A549 (cell line): ENCODE measurements around the gene PTPN4. TPM values are rescaled to one million over a fixed set of nuclear protein-coding genes. Genes with fewer than 3 reads are reported as not detected.

Source experiments
- ATAC-seq, 2 experiments: fragments of 200-7000 bp in 1 of 2; fragments of >200 bp in 1 of 2; cut with Nextera tagmentation in 1 of 2; cut with Tn5 transposase in 1 of 2; 3 replicates each; pipeline versions ENCODE4 v1.8.0 to v1.9.1; 2018 to 2020; ENCODE audit warnings: mild to moderate bottlenecking in 1 of 2, moderate library complexity in 1 of 2
- CTCF ChIA-PET: fragments of 300-600 bp; sonication (Branson Sonifier 250); formaldehyde crosslinking; extraction: SDS; loops from one replicate; lab custom pipeline; 2021; ENCODE audit warnings: antibody characterized with exemption, inconsistent platforms; lab: Yijun Ruan, JAX
- POLR2A ChIA-PET: fragments of 350-600 bp; formaldehyde crosslinking; extraction: SDS; loops from one replicate; lab custom pipeline; 2021; ENCODE audit warnings: antibody characterized with exemption, inconsistent platforms; lab: Yijun Ruan, JAX
- DNase-seq, 2 experiments: peaks; one replicate each; pipeline versions ENCODE4 v3.0.0 to v3.0.0-alpha.2; 2011 to 2016; ENCODE audit warnings: low read depth in 1 of 2, low spot score in 1 of 2
- FAIRE-seq: peaks from 2 replicates; lab custom pipeline; 2011; peaks lifted over from hg19 to GRCh38; lab: Jason Lieb, UNC
- H3K27ac ChIP-seq, 2 experiments: fragments of >200 bp; sonication (Bioruptor Twin); formaldehyde crosslinking; 3 replicates each; pipeline ENCODE4 v1.5.1; 2016 to 2017
- H3K4me1 ChIP-seq: fragments of >200 bp; sonication (Bioruptor Twin); formaldehyde crosslinking; 3 replicates; pipeline ENCODE4 v1.6.1; 2016
- H3K4me2 ChIP-seq: fragments of >200 bp; sonication (Bioruptor Twin); formaldehyde crosslinking; 3 replicates; pipeline ENCODE4 v1.6.1; 2016
- H3K4me3 ChIP-seq: fragments of >200 bp; sonication (Bioruptor Twin); formaldehyde crosslinking; 3 replicates; pipeline ENCODE4 v1.5.1; 2016
- H3K9me3 ChIP-seq: fragments of >200 bp; sonication (Bioruptor Twin); formaldehyde crosslinking; 3 replicates; pipeline ENCODE4 v1.6.1; 2016
- CBX8 ChIP-seq: fragments of 200-600 bp; sonication (generic); IDR thresholded peaks from 2 replicates; pipeline ENCODE4 v1.6.1; 2016
- EHF ChIP-seq: fragments of 250-450 bp; sonication (Bioruptor Pico); IDR thresholded peaks from 2 replicates; pipeline ENCODE4 v1.5.0; 2020; ENCODE audit warnings: mild to moderate bottlenecking
- FOSL2 ChIP-seq, 2 experiments: fragments of 450-650 bp in 1 of 2; fragments of >200 bp in 1 of 2; sonication (Bioruptor Twin) in 1 of 2; formaldehyde crosslinking; IDR thresholded peaks; 2 replicates each; pipeline versions ENCODE4 v1.5.0 to v1.6.1; 2016 to 2020; ENCODE audit warnings: mild to moderate bottlenecking in 1 of 2, moderate library complexity in 1 of 2
- HEYL ChIP-seq: fragments of 250-450 bp; sonication (Bioruptor Pico); IDR thresholded peaks from 2 replicates; pipeline ENCODE4 v1.8.0; 2021; ENCODE audit warnings: mild to moderate bottlenecking, moderate library complexity
- HOXB13 ChIP-seq: fragments of 250-450 bp; sonication (Bioruptor Pico); IDR thresholded peaks from 2 replicates; pipeline ENCODE4 v1.5.0; 2020; ENCODE audit warnings: low read depth, mild to moderate bottlenecking, moderate library complexity
- JUNB ChIP-seq: fragments of >200 bp; sonication (Bioruptor Twin); formaldehyde crosslinking; IDR thresholded peaks from 2 replicates; pipeline ENCODE4 v1.6.1; 2016
- NR3C1 ChIP-seq: fragments of >200 bp; sonication (Bioruptor Twin); formaldehyde crosslinking; IDR thresholded peaks from 3 replicates; pipeline ENCODE4 v1.6.1; 2017
- PHF8 ChIP-seq: fragments of 200-600 bp; sonication (generic); IDR thresholded peaks from 2 replicates; pipeline ENCODE4 v1.6.1; 2016; ENCODE audit warnings: low read depth, mild to moderate bottlenecking, antibody characterized with exemption, moderate library complexity, borderline replicate concordance
- REST ChIP-seq: fragments of 200-600 bp; sonication (generic); IDR thresholded peaks from 2 replicates; pipeline ENCODE4 v1.6.1; 2016; ENCODE audit warnings: antibody characterized with exemption, mild to moderate bottlenecking, moderate library complexity
- RFX5 ChIP-seq: fragments of 450-650 bp; IDR thresholded peaks from 2 replicates; pipeline ENCODE4 v1.7.1; 2014; ENCODE audit warnings: antibody characterized with exemption, mild to moderate bottlenecking, moderate library complexity
- RNF2 ChIP-seq: fragments of 200-600 bp; sonication (generic); IDR thresholded peaks from 2 replicates; pipeline ENCODE4 v1.6.1; 2016; ENCODE audit warnings: low read depth, mild to moderate bottlenecking, antibody characterized with exemption, moderate library complexity, borderline replicate concordance
- TP53 ChIP-seq: fragments of 250-450 bp; sonication (Bioruptor Pico); IDR thresholded peaks from 2 replicates; pipeline ENCODE4 v1.5.0; 2021; ENCODE audit warnings: mild to moderate bottlenecking, moderate library complexity
- USF2 ChIP-seq: fragments of 450-650 bp; IDR thresholded peaks from 2 replicates; pipeline ENCODE4 v1.6.1; 2014; ENCODE audit warnings: antibody characterized with exemption
- WGBS: methylation state at CpG from one replicate; pipeline ENCODE4 v1.1.6; 2017; ENCODE audit errors: missing lambda C conversion rate; 5-methylcytosine and 5-hydroxymethylcytosine counted together
- polyA plus RNA-seq, 4 experiments: library from polyadenylated mRNA; depleted of rRNA in 3 of 4; stranded (reverse); fragments of >200 nt; fragmentation: RNase III in 1 of 4; extraction: RNeasy Plus Mini Kit Qiagen cat#74134 plus additional on column Dnase treatment in 1 of 4; gene quantifications; 2 replicates in 3 of 4; 3 replicates in 1 of 4; pipeline ENCODE4 v1.2.3, GENCODE V29; 2011 to 2017

The PTPN4 gene
- polyA plus RNA-seq, 2 of the 4 experiments (the other 2 are of a cell fraction), result 14.5 to 36.6 TPM

- WGBS, result 50% methylated on average over 5 of the region's 5 CpGs
- no peak for FAIRE-seq
- TF ChIP-seq RNF2, result no peak
- no peak for TF ChIP-seq NR3C1
- no peak for TF ChIP-seq EHF (CRISPR knock-in tag)
- TF ChIP-seq CBX8, result no peak
- no peak for TF ChIP-seq FOSL2 (IDR thresholded peaks at IDR 0.05)
- 0 out of 2 replicates have a peak, but pooled peaks have one; percentile 19 for TF ChIP-seq FOSL2 (CRISPR knock-in tag; IDR thresholded peaks at IDR 0.05)
- TF ChIP-seq USF2, result no peak
- no peak for TF ChIP-seq RFX5
- TF ChIP-seq REST, result no peak
- no peak for DNase-seq
- ChIA-PET POLR2A (no interaction called here), CTCF (interaction anchor here (1.3 to 3.3 kb wide), 4 partner anchors 54 to 418 kb away, joined by 3 to 14 read pairs (median 4); no protein-coding TSS in a partner anchor)
- Histone ChIP-seq H3K4me2 (peak overlapping the region; percentile 13; the same call in 2 of the 3 replicates), H3K4me3 (no peak overlapping the region), H3K4me1 (peaks cover 13% of the 10 kb centered on the region; the same call in 2 of the 3 replicates), H3K9me3 (no peaks in the 10 kb centered on the region), H3K27ac (no peak overlapping the region)
- no peak for ATAC-seq
Observed at GRCh38 chr2:119756837-119757236, 2.9 kb upstream of the PTPN4 start.

- CTCF ChIA-PET, result interaction anchor here (0.6 to 1.5 kb wide), 6 partner anchors 59 to 554 kb away, joined by 3 to 4 read pairs (median 3); no protein-coding TSS in a partner anchor
- H3K27ac ChIP-seq, result peak overlapping the region; percentile 92 to 97
- TF ChIP-seq PHF8 (peak; percentile 29; the same call in 1 of the 2 replicates), HEYL (CRISPR knock-in tag) (no peak)
- ATAC-seq (no peak), FAIRE-seq (no peak), DNase-seq (no peak)
- peak overlapping the region; percentile 80 for H3K4me2 ChIP-seq
- no peaks in the 10 kb centered on the region for H3K9me3 ChIP-seq
- H3K4me1 ChIP-seq, result peaks cover 29% of the 10 kb centered on the region; the same call in 2 of the 3 replicates
- peak overlapping the region; percentile 66 for H3K4me3 ChIP-seq
- 43% methylated on average over 13 of the region's 13 CpGs for WGBS
- POLR2A ChIA-PET, result interaction anchor here (0.7 to 1.4 kb wide), 9 partner anchors 10 to 464 kb away, joined by 3 to 9 read pairs (median 4); partner anchors contain the start of genes TMEM177, TMEM185B and TMEM37
Observed at GRCh38 chr2:119758881-119759450, 756 bp upstream of the PTPN4 start.

- Histone ChIP-seq H3K27ac (peak overlapping the region; percentile 92 to 97), H3K4me3 (peak overlapping the region; percentile 66), H3K9me3 (no peaks in the 10 kb centered on the region), H3K4me2 (peak overlapping the region; percentile 92), H3K4me1 (peaks cover 34% of the 10 kb centered on the region; the same call in 2 of the 3 replicates)
- 2% methylated on average over 19 of the region's 37 CpGs for WGBS
- DNase-seq (no peak), ATAC-seq (peak in 1 of 2 experiments; percentile 24; a peak in 4 of 6 replicates), FAIRE-seq (no peak)
- POLR2A ChIA-PET, result interaction anchor here (0.7 to 1.4 kb wide), 5 partner anchors 8 to 791 kb away, joined by 4 to 8 read pairs (median 4); partner anchors contain the start of gene TMEM185B
- CTCF ChIA-PET, result interaction anchor here (0.6 to 1.7 kb wide), 4 partner anchors 8 to 415 kb away, joined by 3 to 4 read pairs (median 3); no protein-coding TSS in a partner anchor
- TF ChIP-seq TP53 (CRISPR knock-in tag) (0 out of 2 replicates have a peak, but pooled peaks have one; percentile 50), JUNB (no peak), HOXB13 (CRISPR knock-in tag) (no peak)
Observed at GRCh38 chr2:119760237-119760955, 674 bp downstream of the PTPN4 start.
